ENCODE measurements around the gene CDCA4.

CDCA4 gene

DNA sequence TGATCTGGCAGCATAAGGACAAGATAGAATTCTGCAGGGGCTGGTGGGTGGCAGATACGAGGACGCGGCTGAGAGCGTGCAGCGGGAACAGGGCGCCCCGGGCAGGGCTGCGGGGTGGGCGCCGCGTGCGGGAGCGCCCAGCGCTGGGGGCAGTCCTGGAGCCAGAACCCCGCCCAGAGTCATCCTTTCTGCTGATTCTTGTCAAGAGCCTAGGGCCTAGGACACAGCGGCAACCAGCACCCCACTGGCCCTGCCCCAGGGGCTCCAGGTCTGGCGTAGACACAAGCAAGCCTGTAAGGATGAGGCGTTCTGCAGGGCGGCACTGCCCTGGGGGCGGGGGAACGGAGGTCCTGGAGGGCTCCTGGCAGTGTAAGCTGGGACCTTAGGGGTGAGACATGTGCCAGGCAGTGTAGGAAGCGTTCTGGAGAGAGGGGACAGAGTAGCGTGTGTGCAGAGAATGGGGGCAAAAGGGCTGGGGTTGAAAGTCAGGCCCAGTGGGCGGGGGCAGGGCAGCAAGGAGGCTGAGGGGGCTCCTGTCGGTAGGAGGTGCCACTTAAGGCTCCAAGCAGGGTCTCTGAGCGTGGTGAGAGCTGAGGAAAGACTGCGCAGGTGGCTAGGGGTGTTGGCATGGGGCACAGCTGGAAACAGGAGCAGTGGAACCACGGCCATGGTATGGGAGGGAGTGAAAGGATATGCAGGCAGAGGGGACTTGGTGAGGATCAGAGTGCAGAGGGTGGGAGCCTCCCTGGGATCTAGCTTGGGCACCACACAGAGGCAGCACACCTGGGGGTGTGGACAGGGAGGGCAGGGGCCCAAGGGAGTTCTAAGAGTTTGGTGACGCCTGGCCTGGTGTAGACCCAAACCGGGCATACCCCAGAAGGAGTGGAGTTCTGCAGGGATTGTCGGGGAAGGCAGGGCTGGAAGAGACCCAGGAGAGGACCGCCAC, 41.9 kb downstream of the CDCA4 start:
- TF ChIP-seq POLR2AphosphoS5 (IDR thresholded peaks at IDR 0.05; ENCODE audit: low read depth, low read length) (no peak), FOXP2 (optimal IDR thresholded peaks at IDR 0.05; ENCODE audit: borderline replicate concordance, extremely low read depth, extremely low read length, insufficient read depth) (no peak), SIN3A (IDR thresholded peaks at IDR 0.05; ENCODE audit: borderline replicate concordance, insufficient read depth, low read length) (no peak), TAF1 (IDR thresholded peaks at IDR 0.05; ENCODE audit: borderline replicate concordance, insufficient read depth, low read length) (no peak)
- TF ChIP-seq, protein P1, sequence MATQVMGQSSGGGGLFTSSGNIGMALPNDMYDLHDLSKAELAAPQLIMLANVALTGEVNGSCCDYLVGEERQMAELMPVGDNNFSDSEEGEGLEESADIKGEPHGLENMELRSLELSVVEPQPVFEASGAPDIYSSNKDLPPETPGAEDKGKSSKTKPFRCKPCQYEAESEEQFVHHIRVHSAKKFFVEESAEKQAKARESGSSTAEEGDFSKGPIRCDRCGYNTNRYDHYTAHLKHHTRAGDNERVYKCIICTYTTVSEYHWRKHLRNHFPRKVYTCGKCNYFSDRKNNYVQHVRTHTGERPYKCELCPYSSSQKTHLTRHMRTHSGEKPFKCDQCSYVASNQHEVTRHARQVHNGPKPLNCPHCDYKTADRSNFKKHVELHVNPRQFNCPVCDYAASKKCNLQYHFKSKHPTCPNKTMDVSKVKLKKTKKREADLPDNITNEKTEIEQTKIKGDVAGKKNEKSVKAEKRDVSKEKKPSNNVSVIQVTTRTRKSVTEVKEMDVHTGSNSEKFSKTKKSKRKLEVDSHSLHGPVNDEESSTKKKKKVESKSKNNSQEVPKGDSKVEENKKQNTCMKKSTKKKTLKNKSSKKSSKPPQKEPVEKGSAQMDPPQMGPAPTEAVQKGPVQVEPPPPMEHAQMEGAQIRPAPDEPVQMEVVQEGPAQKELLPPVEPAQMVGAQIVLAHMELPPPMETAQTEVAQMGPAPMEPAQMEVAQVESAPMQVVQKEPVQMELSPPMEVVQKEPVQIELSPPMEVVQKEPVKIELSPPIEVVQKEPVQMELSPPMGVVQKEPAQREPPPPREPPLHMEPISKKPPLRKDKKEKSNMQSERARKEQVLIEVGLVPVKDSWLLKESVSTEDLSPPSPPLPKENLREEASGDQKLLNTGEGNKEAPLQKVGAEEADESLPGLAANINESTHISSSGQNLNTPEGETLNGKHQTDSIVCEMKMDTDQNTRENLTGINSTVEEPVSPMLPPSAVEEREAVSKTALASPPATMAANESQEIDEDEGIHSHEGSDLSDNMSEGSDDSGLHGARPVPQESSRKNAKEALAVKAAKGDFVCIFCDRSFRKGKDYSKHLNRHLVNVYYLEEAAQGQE (IDR thresholded peaks at IDR 0.05; ENCODE audit: insufficient read depth in 1 of 2, low read depth in 2 of 2, low read length in 2 of 2), result no peak

DNA sequence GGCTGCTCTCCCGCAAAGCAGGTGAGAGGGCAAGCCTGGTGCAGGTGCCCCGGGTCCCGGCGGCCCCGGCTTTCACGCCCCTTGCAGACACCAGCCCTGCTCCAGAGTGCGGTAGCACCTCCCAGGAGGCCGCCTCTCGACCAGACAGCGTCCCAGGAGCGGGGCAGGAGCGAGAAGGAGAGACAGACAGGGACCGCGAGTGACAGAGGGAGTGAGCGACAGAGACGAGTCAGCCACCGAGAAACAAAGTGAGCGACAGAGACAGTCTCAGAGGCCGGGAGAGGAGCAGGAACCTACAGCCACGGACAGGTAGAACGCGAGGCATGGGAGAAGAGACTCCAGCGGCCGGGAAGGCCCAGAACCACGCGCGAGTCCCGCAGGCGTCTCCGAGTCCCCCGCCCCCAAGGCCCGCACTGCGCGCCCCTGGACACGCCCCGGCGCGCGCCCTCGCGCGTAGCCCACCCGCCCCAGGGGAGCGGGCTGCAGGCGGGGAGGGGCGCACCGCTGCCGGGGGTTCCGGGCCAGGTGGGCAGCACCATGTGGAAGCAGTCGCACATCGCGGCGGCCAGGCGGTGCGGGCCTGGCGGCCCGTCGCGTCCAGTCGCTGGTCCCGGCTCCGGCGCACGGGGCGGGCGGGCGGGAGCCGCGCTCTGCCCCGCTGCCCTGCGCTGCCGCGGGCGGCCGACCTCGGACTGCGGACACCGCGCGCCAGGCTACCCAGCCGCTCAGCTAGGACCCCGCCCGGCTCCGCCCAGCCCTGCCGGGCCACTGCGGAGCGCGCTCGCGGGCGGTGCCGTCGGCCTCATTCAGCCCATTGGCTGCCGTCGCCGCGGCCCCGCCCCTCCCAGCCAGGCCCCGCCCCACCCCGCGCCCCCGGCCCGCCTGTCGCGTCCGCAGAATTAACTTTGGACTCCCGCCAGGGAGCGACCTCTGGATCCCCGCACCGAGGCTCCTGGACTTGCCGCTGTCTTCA, 42.9 kb downstream of the CDCA4 start, which contains the start of gene AHNAK2:
Gene AHNAK2, minus strand, starts transcription at position 694 of the 973 bp plus-strand sequence. Its CDS starts 137 bp downstream, at position 557.
- TF ChIP-seq TAF1 (IDR thresholded peaks at IDR 0.05; ENCODE audit: borderline replicate concordance, insufficient read depth, low read length), result peak; percentile 58; the same call in 1 of the 2 replicates
- TF ChIP-seq POLR2AphosphoS5 (IDR thresholded peaks at IDR 0.05; ENCODE audit: low read depth, low read length), result no peak

DNA sequence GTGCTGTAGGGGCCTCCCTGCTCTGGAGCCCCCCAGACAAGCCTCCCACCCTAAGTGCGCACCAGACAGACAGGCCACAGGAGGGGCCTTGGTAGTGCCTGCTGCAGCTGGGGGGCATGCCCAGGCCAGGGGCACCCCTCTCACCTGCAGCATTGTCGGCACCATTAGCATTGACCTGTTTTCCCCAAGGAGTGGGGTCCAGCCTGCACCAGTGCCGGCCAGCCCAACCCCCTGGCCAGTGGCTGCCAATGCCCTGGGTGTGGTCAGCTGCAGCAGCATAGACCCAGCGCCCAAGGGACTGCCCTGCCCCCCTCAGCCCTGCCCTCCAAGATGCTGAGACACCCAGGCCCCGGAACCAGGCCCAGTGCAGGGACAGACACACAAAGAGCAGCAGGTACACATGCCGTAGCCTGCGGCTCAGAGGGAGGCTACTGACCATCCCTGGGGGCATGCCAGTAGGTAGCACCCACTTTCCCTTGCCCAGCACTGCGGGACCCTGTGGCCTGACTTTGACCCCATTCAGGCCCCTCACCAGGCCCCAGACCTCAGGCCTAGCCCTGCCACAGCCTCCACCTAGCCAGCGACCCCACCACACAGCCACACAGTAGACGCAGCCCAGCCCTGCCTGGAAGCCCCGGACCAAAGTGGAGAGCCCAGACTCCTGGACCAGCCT, 43.7 kb downstream of the CDCA4 start:
- no peak for TF ChIP-seq FOXP2 (optimal IDR thresholded peaks at IDR 0.05; ENCODE audit: borderline replicate concordance, extremely low read depth, extremely low read length, insufficient read depth)
- no peak for TF ChIP-seq TAF1 (IDR thresholded peaks at IDR 0.05; ENCODE audit: borderline replicate concordance, insufficient read depth, low read length)

DNA sequence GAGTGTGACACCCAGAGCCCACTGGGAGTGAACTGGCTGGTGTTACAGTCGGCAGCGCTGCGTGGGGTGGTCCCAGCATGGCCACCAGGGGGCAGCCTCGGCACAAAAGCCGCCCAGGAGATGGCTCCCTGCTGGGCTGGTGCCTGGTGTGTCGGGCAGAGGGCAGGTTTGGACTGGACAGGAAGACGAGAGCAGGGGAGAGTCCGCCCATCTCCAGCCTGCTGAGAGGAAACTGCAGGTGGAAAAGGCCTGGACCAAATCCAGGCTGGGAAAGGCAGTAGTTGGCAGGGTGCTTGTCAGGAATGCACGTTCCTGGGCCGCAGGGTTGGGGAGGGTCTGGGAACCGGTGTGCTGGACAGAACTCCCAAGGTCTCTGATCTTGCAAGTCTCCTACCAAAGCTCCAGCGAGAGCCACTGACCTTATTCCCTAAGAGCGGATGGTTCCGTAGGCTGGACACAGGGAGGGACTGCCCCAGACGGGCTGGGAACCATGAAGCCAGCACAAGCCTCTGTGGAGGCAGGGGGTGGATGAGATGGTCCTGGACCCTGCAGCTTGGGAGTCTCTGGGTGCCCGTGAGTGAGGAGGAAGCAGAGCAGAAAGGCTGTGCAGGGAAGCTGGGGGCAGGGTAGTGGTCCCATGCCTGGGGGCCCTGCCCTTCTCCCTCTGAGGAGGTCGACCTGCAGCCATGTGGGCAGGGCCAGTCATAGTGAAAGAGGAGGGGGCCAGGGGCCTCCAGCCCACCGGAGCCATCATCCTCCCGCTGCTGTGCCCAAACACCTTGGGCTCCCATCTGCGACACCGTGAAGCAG, 44.5 kb downstream of the CDCA4 start:
- no peak for TF ChIP-seq TAF1 (IDR thresholded peaks at IDR 0.05; ENCODE audit: borderline replicate concordance, insufficient read depth, low read length)
- no peak for TF ChIP-seq FOXP2 (optimal IDR thresholded peaks at IDR 0.05; ENCODE audit: borderline replicate concordance, extremely low read depth, extremely low read length, insufficient read depth)
- no peak for TF ChIP-seq SIN3A (IDR thresholded peaks at IDR 0.05; ENCODE audit: borderline replicate concordance, insufficient read depth, low read length)
- TF ChIP-seq, protein P1 (IDR thresholded peaks at IDR 0.05; ENCODE audit: insufficient read depth in 1 of 2, low read depth in 2 of 2, low read length in 2 of 2), result no peak
- TF ChIP-seq POLR2AphosphoS5 (IDR thresholded peaks at IDR 0.05; ENCODE audit: low read depth, low read length), result no peak

DNA sequence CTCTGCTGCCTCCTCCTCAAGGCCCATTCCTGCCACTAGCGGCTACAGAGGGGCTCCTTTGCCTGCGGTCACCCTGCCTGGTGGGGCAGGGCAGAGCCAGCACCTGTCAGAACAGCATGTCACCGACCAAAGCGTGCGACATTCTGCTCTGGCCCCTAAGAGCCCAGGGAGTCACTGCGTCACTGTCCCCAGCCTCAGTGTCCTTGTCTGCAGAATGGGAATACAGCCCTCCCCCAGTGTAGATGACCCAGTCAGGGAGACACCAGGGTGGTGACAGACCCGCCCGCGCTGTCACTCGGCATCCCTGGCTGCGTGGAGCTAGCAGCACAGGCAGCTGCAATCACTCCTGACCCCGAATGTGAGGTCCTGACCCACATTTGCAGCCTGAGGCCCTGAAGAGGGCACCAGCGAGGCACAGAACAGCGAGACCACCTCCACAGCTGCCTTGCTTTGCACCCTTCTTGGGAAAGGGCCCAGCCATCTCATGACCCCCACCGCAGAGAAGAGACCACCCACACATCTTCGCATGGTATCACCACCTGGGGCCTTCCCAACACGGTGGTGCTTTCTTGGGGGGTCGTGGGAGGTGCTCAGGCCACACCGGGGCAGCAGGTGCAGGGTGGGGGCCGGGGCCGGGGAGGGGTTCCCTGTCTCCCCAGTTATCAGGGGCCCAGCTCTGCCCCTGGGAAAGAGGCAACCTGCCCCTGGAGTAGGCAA, 45.2 kb downstream of the CDCA4 start:
- TF ChIP-seq FOXP2 (optimal IDR thresholded peaks at IDR 0.05; ENCODE audit: borderline replicate concordance, extremely low read depth, extremely low read length, insufficient read depth) (no peak), POLR2AphosphoS5 (IDR thresholded peaks at IDR 0.05; ENCODE audit: low read depth, low read length) (no peak)
- TF ChIP-seq, protein P1 (IDR thresholded peaks at IDR 0.05; ENCODE audit: insufficient read depth in 1 of 2, low read depth in 2 of 2, low read length in 2 of 2), result no peak
